Natural killer cell (primary cell): ENCODE results near the gene BCL7A. TPM values are rescaled to one million over a fixed set of nuclear protein-coding genes. Genes with fewer than 3 reads are reported as not detected.

Source experiments
- ATAC-seq, 3 donors: fragments of 150-1000 bp in 2 of 3; fragments of 200-7000 bp in 1 of 3; cut with Tn5 transposase; 1 replicate in 1 of 3; 2 replicates in 2 of 3; pipeline ENCODE4 v1.10.0; 2021; ENCODE audit warnings: mild to moderate bottlenecking in 2 of 3, moderate library complexity in 2 of 3
- DNase-seq, 2 donors: peaks; one replicate each; pipeline versions ENCODE4 v3.0.0 to v3.0.0-alpha.2; 2013 to 2021; ENCODE audit warnings: mixed read lengths in 1 of 2
- H3K27ac ChIP-seq: one replicate; pipeline ENCODE4 v1.5.1; 2013; ENCODE audit warnings: mild to moderate bottlenecking, low read length
- H3K27me3 ChIP-seq: one replicate; pipeline ENCODE4 v1.6.1; 2013; ENCODE audit warnings: low read length; ENCODE audit not compliant: control insufficient read depth, insufficient read depth
- H3K36me3 ChIP-seq: one replicate; pipeline ENCODE4 v1.6.1; 2013; ENCODE audit warnings: low read length; ENCODE audit not compliant: control insufficient read depth, insufficient read depth
- H3K4me1 ChIP-seq: one replicate; pipeline ENCODE4 v1.6.1; 2013; ENCODE audit warnings: low read length; ENCODE audit not compliant: control insufficient read depth, insufficient read depth
- H3K4me3 ChIP-seq: one replicate; pipeline ENCODE4 v1.5.1; 2013; ENCODE audit warnings: low read length
- H3K9me3 ChIP-seq: one replicate; pipeline ENCODE4 v1.6.1; 2013; ENCODE audit warnings: low read length; ENCODE audit not compliant: control insufficient read depth, insufficient read depth
- H3K27ac Mint-ChIP-seq, 2 donors: one replicate each; pipeline ENCODE4 v1.8.0; 2022; ENCODE audit warnings: mild to moderate bottlenecking in 2 of 2, mixed read lengths in 2 of 2, moderate library complexity in 1 of 2
- H3K27me3 Mint-ChIP-seq, 2 donors: one replicate each; pipeline ENCODE4 v1.8.0; 2022; ENCODE audit warnings: low read depth in 2 of 2, mixed read lengths in 2 of 2
- H3K36me3 Mint-ChIP-seq: one replicate; pipeline ENCODE4 v1.8.0; 2022; ENCODE audit warnings: mixed read lengths
- H3K4me1 Mint-ChIP-seq, 2 donors: one replicate each; pipeline ENCODE4 v1.8.0; 2022; ENCODE audit warnings: mixed read lengths in 2 of 2
- H3K4me3 Mint-ChIP-seq: one replicate; pipeline ENCODE4 v1.8.0; 2022; ENCODE audit warnings: mild to moderate bottlenecking, moderate library complexity, mixed read lengths
- H3K9me3 Mint-ChIP-seq, 2 donors: one replicate each; pipeline ENCODE4 v1.8.0; 2022; ENCODE audit warnings: mixed read lengths in 2 of 2
- WGBS: methylation state at CpG from one replicate; pipeline ENCODE4 v1.1.7; 2013; ENCODE audit warnings: missing lambda C conversion rate; ENCODE audit not compliant: insufficient coverage; 5-methylcytosine and 5-hydroxymethylcytosine counted together
- intact Hi-C: fragments of 100-400 bp; cut with micrococcal nuclease; formaldehyde crosslinking; loops from one replicate; pipeline ENCODE4 v1.14.2; 2022
- total RNA-seq, 4 donors: library from RNA; stranded (reverse); fragments of 120-200 nt in 1 of 4; gene quantifications; one replicate each; pipeline versions ENCODE4 v1.2.3 to v1.2.4, GENCODE V29; 2013 to 2022
- TF ChIP-seq, protein P1 (sequence below): fragments of 200-600 bp; IDR thresholded peaks from one replicate; pipeline ENCODE4 v1.8.0; 2022; ENCODE audit warnings: antibody characterized with exemption

Gene BCL7A
- total RNA-seq, 3 donors from 2014 or later (not counting 1 experiment from before 2014, with no cell fraction given): 0.85 to 1.1 (median 0.96) TPM

DNA sequence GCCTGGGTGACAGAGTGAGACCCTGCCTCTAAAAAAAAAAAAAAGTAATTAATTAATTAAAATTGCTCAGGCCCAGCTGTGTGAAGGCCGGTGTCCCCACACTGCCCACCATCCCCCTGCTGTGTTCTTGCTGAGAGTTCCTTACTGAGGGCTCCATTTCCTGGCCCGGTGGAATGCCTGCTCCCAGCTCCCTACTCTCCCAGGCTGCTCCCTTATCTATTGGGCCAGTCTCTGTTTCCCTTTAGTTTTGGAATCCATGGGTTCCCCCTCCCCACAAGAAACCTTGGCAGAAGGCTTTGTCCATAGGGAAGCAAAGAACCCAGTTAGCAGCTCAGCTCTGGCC lies 75.9 kb downstream of the BCL7A start:
- 86% methylated on average over 2 of the region's 2 CpGs for WGBS
- H3K4me1 Mint-ChIP-seq: peaks cover 48 to 56% of the 10 kb centered on the region in 2 donors
- intact Hi-C loops: no loop called here
- Histone ChIP-seq H3K27me3 (no peaks in the 10 kb centered on the region), H3K9me3 (no peaks in the 10 kb centered on the region), H3K36me3 (no peaks in the 10 kb centered on the region), H3K27ac (no peak overlapping the region), H3K4me3 (no peak overlapping the region), H3K4me1 (peaks cover 57% of the 10 kb centered on the region)
- H3K9me3 Mint-ChIP-seq: no peaks in the 10 kb centered on the region
- H3K4me3 Mint-ChIP-seq: no peak overlapping the region
- TF ChIP-seq, protein P1, sequence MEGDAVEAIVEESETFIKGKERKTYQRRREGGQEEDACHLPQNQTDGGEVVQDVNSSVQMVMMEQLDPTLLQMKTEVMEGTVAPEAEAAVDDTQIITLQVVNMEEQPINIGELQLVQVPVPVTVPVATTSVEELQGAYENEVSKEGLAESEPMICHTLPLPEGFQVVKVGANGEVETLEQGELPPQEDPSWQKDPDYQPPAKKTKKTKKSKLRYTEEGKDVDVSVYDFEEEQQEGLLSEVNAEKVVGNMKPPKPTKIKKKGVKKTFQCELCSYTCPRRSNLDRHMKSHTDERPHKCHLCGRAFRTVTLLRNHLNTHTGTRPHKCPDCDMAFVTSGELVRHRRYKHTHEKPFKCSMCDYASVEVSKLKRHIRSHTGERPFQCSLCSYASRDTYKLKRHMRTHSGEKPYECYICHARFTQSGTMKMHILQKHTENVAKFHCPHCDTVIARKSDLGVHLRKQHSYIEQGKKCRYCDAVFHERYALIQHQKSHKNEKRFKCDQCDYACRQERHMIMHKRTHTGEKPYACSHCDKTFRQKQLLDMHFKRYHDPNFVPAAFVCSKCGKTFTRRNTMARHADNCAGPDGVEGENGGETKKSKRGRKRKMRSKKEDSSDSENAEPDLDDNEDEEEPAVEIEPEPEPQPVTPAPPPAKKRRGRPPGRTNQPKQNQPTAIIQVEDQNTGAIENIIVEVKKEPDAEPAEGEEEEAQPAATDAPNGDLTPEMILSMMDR: no peak
- ATAC-seq: no peak
- H3K27ac Mint-ChIP-seq: peak overlapping the region; percentile 44 to 58
- H3K27me3 Mint-ChIP-seq: no peaks in the 10 kb centered on the region
- no peak for DNase-seq
- no peaks in the 10 kb centered on the region for H3K36me3 Mint-ChIP-seq

DNA sequence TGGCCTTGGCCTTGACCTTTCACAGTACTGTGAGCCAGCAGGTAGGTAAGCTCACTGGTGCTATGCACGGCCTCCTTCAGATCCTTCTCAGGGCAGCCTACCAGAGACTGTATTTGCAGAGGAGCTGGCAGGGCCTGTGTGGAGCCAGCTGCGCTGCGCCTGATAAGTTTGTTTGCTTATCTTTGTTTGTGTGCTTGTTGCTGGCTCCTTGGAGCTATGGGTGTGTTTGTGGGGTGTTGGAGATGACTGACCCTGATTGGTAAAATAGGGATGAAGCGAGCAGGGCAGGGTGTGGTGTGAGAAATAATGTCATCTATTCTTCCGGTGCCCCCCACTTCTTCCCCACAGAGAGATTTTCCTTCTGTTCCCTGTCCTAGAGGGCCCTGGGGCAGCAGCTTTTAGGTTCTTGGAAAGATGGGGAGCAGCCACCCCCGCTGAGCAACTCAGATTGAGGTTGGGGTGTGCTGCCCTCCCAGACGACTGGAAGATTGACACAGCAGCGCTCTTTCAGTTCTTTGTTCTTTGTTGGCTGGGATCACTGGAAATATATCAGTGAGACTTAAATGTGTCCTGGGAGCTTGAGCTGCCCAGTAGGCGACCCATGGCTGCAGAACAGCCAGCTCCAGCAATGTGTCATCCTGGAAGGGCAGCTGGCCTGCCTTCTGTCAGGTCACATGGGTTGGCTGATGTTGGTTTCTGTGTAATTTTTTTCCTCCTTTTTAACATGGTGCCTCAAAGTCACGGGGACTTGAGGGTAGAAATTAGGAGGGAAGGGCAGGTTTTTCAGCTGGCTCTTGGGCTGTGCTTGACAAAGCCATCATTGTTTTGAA lies 76.5 kb downstream of the BCL7A start:
- H3K27ac Mint-ChIP-seq: peak overlapping the region; percentile 44 to 58
- no peaks in the 10 kb centered on the region for H3K27me3 Mint-ChIP-seq
- Histone ChIP-seq H3K27me3 (no peaks in the 10 kb centered on the region), H3K4me3 (no peak overlapping the region), H3K36me3 (no peaks in the 10 kb centered on the region), H3K4me1 (peaks cover 52% of the 10 kb centered on the region), H3K9me3 (no peaks in the 10 kb centered on the region), H3K27ac (no peak overlapping the region)
- ATAC-seq: no peak
- H3K36me3 Mint-ChIP-seq: no peaks in the 10 kb centered on the region
- intact Hi-C loops: no loop called here
- no peak overlapping the region for H3K4me3 Mint-ChIP-seq
- TF ChIP-seq, protein P1: no peak
- DNase-seq: peak in 1 of 2 donors; percentile 40
- WGBS: 75% methylated on average over 8 of the region's 10 CpGs
- peaks cover 49 to 56% of the 10 kb centered on the region in 2 donors for H3K4me1 Mint-ChIP-seq
- H3K9me3 Mint-ChIP-seq: no peaks in the 10 kb centered on the region

DNA sequence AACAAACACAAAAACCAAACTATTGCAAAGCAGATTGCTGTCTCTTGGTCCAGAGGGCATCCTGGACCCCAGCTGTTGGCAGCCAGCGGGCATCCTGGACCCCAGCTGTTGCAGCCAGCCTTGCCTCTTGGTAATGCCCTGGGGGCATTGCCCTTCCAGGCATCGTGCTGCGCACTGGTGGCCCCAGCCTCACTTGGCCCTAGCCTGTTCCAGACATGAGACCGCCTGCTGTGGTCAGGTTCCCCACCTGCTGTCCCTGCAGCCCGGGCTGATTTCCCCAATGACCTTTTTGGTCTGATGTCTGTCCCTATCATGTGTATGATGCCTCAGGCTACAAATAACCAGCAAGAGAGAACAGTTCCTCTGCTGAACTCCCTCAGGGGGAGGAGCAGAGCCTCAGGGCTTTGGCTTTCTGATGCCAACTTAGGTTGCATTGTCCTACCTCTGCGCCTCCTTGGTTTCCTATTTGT lies 77.6 kb downstream of the BCL7A start:
- DNase-seq (no peak), ATAC-seq (peak in 2 of 3 donors; percentile 8 to 21)
- 82% methylated on average over 6 of the region's 6 CpGs for WGBS
- H3K9me3 Mint-ChIP-seq: no peaks in the 10 kb centered on the region
- H3K27me3 Mint-ChIP-seq: no peaks in the 10 kb centered on the region
- H3K4me1 Mint-ChIP-seq: peaks cover 49 to 59% of the 10 kb centered on the region in 2 donors
- Histone ChIP-seq H3K4me1 (peaks cover 46% of the 10 kb centered on the region), H3K27me3 (no peaks in the 10 kb centered on the region), H3K4me3 (no peak overlapping the region), H3K9me3 (no peaks in the 10 kb centered on the region), H3K27ac (no peak overlapping the region), H3K36me3 (no peaks in the 10 kb centered on the region)
- H3K27ac Mint-ChIP-seq: peak overlapping the region in 1 of 2 donors; percentile 75
- H3K36me3 Mint-ChIP-seq: no peaks in the 10 kb centered on the region
- intact Hi-C loops: no loop called here
- TF ChIP-seq, protein P1: no peak
- H3K4me3 Mint-ChIP-seq: peak overlapping the region; percentile 40
